ENCODE data around the gene ZNF69.

ZNF69 gene

GRCh38 chr19:11950312-11950711 lies 62.7 kb downstream of the ZNF69 start:
- in situ Hi-C loops (cut with MboI; ENCODE audit: low sequenced_read_pairs), result no loop called here
